Mucosa of stomach (tissue), 1 donor: ENCODE measurements around the gene LRSAM1.

ENCODE experiments used
- H3K27me3 ChIP-seq: one replicate; pipeline ENCODE4 v1.7.0; 2013; ENCODE audit warnings: mild to moderate bottlenecking, low read length; ENCODE audit not compliant: control insufficient read depth, insufficient read depth
- H3K36me3 ChIP-seq: one replicate; pipeline ENCODE4 v1.7.0; 2013; ENCODE audit warnings: low read length; ENCODE audit not compliant: control insufficient read depth, insufficient read depth
- H3K4me1 ChIP-seq: one replicate; pipeline ENCODE4 v1.7.0; 2013; ENCODE audit warnings: mild to moderate bottlenecking, low read length; ENCODE audit not compliant: control insufficient read depth, insufficient read depth
- H3K4me3 ChIP-seq: one replicate; pipeline ENCODE4 v1.7.0; 2013; ENCODE audit warnings: low read length
- H3K9ac ChIP-seq: one replicate; pipeline ENCODE4 v1.7.0; 2013; ENCODE audit warnings: mild to moderate bottlenecking, low read length, moderate library complexity
- H3K9me3 ChIP-seq: one replicate; pipeline ENCODE4 v1.7.0; 2013; ENCODE audit warnings: mild to moderate bottlenecking, low read length, moderate library complexity; ENCODE audit not compliant: control insufficient read depth
- donor health status: Pancreatic carcinoma.

LRSAM1 gene

GRCh38 chr9:127494304-127494702 is 43.0 kb downstream of the LRSAM1 start:
- Histone ChIP-seq H3K27me3 (no peaks in the 10 kb centered on the region), H3K9ac (no peak overlapping the region), H3K4me3 (no peak overlapping the region), H3K36me3 (peaks cover 20% of the 10 kb centered on the region), H3K9me3 (no peaks in the 10 kb centered on the region), H3K4me1 (no peaks in the 10 kb centered on the region)

GRCh38 chr9:127495884-127496555 is 44.7 kb downstream of the LRSAM1 start:
- H3K9ac ChIP-seq: no peak overlapping the region
- H3K9me3 ChIP-seq: no peaks in the 10 kb centered on the region
- H3K27me3 ChIP-seq: no peaks in the 10 kb centered on the region
- H3K36me3 ChIP-seq: peaks cover 16% of the 10 kb centered on the region
- no peak overlapping the region for H3K4me3 ChIP-seq
- no peaks in the 10 kb centered on the region for H3K4me1 ChIP-seq

- Histone ChIP-seq H3K27me3 (no peaks in the 10 kb centered on the region), H3K4me1 (no peaks in the 10 kb centered on the region), H3K9me3 (no peaks in the 10 kb centered on the region), H3K36me3 (peaks cover 16% of the 10 kb centered on the region), H3K4me3 (no peak overlapping the region), H3K9ac (no peak overlapping the region)
Measured at GRCh38 chr9:127496974-127497373, 45.7 kb downstream of the LRSAM1 start.

DNA sequence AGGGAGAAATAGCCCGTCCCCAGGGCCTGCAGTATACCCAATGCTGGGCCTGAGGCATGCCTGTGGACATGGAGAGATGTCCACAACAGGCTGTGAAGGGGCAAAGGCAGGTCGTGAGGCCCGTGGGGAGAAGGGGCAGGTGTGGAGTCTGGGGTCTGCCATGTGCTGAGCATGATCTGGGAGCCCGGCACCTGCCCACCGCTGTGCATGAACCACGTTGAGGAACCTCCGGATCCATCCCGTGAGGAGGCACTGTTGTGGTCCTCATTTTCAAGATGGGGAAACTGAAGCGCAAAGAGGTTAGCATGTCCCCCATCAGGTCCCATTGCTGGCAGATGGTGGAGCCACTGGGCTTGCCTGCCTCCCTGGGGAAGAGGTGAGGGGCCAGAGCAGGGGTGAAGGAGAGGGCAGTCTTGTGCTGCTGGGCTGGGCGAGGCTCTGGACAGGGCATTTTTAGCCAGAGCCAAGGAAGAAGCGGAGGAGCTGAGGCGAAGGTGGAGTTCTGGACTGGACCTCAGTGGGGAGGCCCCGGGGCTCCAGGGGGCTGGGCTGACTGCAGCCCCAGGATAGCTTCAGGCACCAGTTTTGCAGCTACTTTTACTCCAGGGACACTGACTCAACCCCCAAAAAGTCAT is 46.5 kb downstream of the LRSAM1 start:
- Histone ChIP-seq H3K9ac (no peak overlapping the region), H3K36me3 (peaks cover 16% of the 10 kb centered on the region)

DNA sequence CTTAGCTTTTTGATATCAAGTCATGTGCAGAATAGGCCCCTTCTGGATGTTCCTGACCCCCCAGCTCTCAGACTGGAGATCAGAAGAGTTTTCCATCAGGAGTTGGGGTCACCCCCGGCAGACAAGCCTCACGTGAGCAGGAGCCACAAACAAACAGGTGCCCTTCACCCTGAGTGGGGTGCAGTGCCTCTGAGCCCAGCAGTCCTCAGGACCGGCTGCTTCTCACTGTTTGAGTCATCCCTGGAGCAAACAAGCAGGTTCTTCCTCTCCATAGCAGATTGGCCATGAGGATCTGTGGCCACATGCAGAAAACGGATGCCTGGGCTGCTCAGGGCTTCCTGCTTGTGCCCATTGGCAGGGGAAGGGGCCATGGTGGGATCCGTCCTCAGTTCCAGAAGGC is 47.0 kb downstream of the LRSAM1 start:
- no peak overlapping the region for H3K9ac ChIP-seq
- H3K4me3 ChIP-seq: no peak overlapping the region
- no peaks in the 10 kb centered on the region for H3K9me3 ChIP-seq
- no peaks in the 10 kb centered on the region for H3K27me3 ChIP-seq
- H3K4me1 ChIP-seq: no peaks in the 10 kb centered on the region
- peaks cover 16% of the 10 kb centered on the region for H3K36me3 ChIP-seq

More for the DNA sequence above, 46.5 kb downstream of the LRSAM1 start:
- Histone ChIP-seq H3K4me1 (no peaks in the 10 kb centered on the region), H3K27me3 (no peaks in the 10 kb centered on the region), H3K4me3 (no peak overlapping the region), H3K9me3 (no peaks in the 10 kb centered on the region)

DNA sequence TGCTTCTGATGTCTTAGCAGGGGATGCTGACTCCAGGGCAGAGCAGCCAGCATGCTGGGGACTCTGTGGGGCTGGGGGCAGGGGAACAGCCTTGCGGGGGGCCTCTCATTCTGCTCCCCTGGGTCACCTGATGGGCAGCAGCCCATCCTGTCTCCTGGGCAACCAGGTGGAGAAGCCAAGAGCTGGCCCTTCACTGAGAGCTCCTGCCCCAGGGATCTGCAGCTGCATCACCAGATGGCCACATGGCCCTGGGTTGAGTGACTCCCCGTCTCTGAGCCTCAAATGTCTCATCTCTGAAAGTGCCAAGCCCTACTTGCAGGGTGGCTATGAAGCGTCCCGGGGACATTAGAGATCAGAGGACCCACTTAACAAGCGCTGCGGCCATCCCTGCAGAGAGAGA is 49.1 kb downstream of the LRSAM1 start:
- Histone ChIP-seq H3K9ac (no peak overlapping the region), H3K4me3 (no peak overlapping the region), H3K27me3 (no peaks in the 10 kb centered on the region), H3K36me3 (peaks cover 19% of the 10 kb centered on the region), H3K4me1 (peaks cover 3% of the 10 kb centered on the region), H3K9me3 (no peaks in the 10 kb centered on the region)

DNA sequence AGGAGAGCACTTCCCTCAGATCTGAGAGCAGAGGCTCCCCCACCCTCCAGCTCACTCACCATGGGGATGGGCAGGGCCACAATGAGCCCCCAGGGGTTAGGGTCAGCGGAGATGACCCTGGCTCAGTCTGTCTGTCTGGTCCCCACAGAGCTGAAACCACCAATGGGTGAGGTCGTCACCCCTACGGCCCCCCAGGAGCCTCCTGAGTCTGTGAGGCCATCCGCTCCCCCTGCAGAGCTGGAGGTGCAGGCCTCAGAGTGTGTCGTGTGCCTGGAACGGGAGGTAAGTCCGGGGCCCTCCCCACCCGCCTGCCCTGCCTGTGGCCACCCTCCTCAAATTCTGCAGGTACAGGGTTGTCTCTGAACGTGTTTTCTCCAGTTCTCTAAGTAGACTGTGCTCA is 49.6 kb downstream of the LRSAM1 start:
- Histone ChIP-seq H3K27me3 (no peaks in the 10 kb centered on the region), H3K36me3 (peaks cover 19% of the 10 kb centered on the region), H3K4me3 (no peak overlapping the region), H3K4me1 (peaks cover 3% of the 10 kb centered on the region), H3K9ac (no peak overlapping the region), H3K9me3 (no peaks in the 10 kb centered on the region)

DNA sequence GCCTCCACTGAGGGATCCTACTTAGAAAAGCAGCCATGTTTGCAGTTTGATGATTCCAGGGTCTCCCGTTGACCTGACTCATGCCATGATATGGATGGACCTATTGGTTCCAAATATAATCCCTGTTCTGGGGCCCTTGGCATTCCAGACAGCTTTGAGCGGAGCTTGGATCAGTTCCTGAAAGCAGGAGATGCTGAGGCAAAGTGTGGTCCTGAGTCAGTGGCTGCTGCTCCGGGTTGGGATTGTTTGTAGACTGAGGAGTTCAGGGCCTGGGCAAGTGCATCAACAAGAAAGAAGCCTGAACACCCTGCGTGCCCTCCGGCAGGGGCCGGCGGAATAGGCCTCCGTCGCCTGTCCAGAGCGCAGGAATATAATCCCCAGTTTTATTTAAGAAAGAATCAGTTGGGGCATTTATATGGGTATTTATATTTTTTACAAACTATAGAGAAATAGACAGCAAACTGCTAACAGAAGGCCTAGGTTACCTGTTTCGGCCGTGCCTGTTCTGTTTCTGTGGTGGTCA is 50.6 kb downstream of the LRSAM1 start:
- H3K4me3 ChIP-seq: no peak overlapping the region
- H3K9me3 ChIP-seq: no peaks in the 10 kb centered on the region
- no peak overlapping the region for H3K9ac ChIP-seq
- H3K4me1 ChIP-seq: peaks cover 3% of the 10 kb centered on the region
- no peaks in the 10 kb centered on the region for H3K27me3 ChIP-seq
- H3K36me3 ChIP-seq: peaks cover 14% of the 10 kb centered on the region

- Histone ChIP-seq H3K27me3 (no peaks in the 10 kb centered on the region), H3K36me3 (peaks cover 11% of the 10 kb centered on the region), H3K4me3 (no peak overlapping the region), H3K9ac (no peak overlapping the region), H3K4me1 (peaks cover 3% of the 10 kb centered on the region), H3K9me3 (no peaks in the 10 kb centered on the region)
Measured at GRCh38 chr9:127502706-127503378, 51.5 kb downstream of the LRSAM1 start.

GRCh38 chr9:127503379-127503921 is 52.1 kb downstream of the LRSAM1 start:
- no peak overlapping the region for H3K4me3 ChIP-seq
- peaks cover 12% of the 10 kb centered on the region for H3K36me3 ChIP-seq
- H3K9ac ChIP-seq: no peak overlapping the region
- no peaks in the 10 kb centered on the region for H3K27me3 ChIP-seq
- H3K4me1 ChIP-seq: peaks cover 3% of the 10 kb centered on the region
- H3K9me3 ChIP-seq: no peaks in the 10 kb centered on the region

GRCh38 chr9:127503947-127504886 is 52.9 kb downstream of the LRSAM1 start:
- no peaks in the 10 kb centered on the region for H3K27me3 ChIP-seq
- H3K9ac ChIP-seq: no peak overlapping the region
- H3K36me3 ChIP-seq: peaks cover 12% of the 10 kb centered on the region
- no peaks in the 10 kb centered on the region for H3K9me3 ChIP-seq
- peaks cover 3% of the 10 kb centered on the region for H3K4me1 ChIP-seq
- H3K4me3 ChIP-seq: no peak overlapping the region
